ENCODE data around the gene MAST4. TPM values are rescaled to one million over a fixed set of nuclear protein-coding genes. Genes with fewer than 3 reads are reported as not detected.

The MAST4 gene
- total and polyA plus RNA-seq, 2 experiments from 2014 or later, result 4.2 to 6.0 TPM

GRCh38 chr5:67085616-67086015 is 489.4 kb downstream of the MAST4 start:
- Histone ChIP-seq H3K4me2 (ENCODE audit: unreplicated experiment) (no peak overlapping the region), H3K27me3 (replicated peaks; ENCODE audit: insufficient read depth) (no peaks in the 10 kb centered on the region), H3K36me3 (ENCODE audit: low read depth) (no peaks in the 10 kb centered on the region), H3K4me3 (no peak overlapping the region), H3K4me1 (ENCODE audit: insufficient read depth) (no peaks in the 10 kb centered on the region), H3K9ac (no peak overlapping the region), H3F3A (ENCODE audit: insufficient read depth) (no peaks in the 10 kb centered on the region), H2AFZ (no peak overlapping the region), H3K9me2 (ENCODE audit: insufficient read depth) (no peaks in the 10 kb centered on the region), H3K27ac (no peak overlapping the region), H3K79me2 (ENCODE audit: insufficient read depth) (no peaks in the 10 kb centered on the region), H3K9me3 (ENCODE audit: low read depth) (no peaks in the 10 kb centered on the region), H4K20me1 (ENCODE audit: insufficient read depth) (no peaks in the 10 kb centered on the region)
- in situ Hi-C loops (cut with MboI), result no loop called here
- no peak for DNase-seq
- 87 to 89% methylated on average over 4 of the region's 4 CpGs for WGBS, 2 experiments (ENCODE audit: low coverage in 1 of 2, low lambda C conversion rate in 2 of 2, missing lambda C conversion rate in 2 of 2)
- TF ChIP-seq EZH2 (IDR thresholded peaks at IDR 0.05; ENCODE audit: insufficient read depth, poor library complexity, severe bottlenecking), result no peak
- no peak for TF ChIP-seq EZH2phosphoT487 (IDR thresholded peaks at IDR 0.05; ENCODE audit: insufficient read depth, low read depth)

- H3K4me1 ChIP-seq (ENCODE audit: insufficient read depth), result peaks cover 8% of the 10 kb centered on the region
- DNase-seq, result peak; percentile 50
- no peaks in the 10 kb centered on the region for H3K36me3 ChIP-seq (ENCODE audit: low read depth)
- no peaks in the 10 kb centered on the region for H3K9me3 ChIP-seq (ENCODE audit: low read depth)
- no peaks in the 10 kb centered on the region for H3K79me2 ChIP-seq (ENCODE audit: insufficient read depth)
- H4K20me1 ChIP-seq (ENCODE audit: insufficient read depth), result no peaks in the 10 kb centered on the region
- H3K4me3 ChIP-seq, result no peak overlapping the region
- in situ Hi-C loops (cut with MboI), result no loop called here
- H2AFZ ChIP-seq, result 0 out of 2 replicates have a peak overlapping the region, but pooled peaks have one; percentile 11
- H3K27ac ChIP-seq, result 0 out of 2 replicates have a peak overlapping the region, but pooled peaks have one; percentile 17
- H3K4me2 ChIP-seq (ENCODE audit: unreplicated experiment), result no peak overlapping the region
- H3F3A ChIP-seq (ENCODE audit: insufficient read depth), result peaks cover 8% of the 10 kb centered on the region
- H3K9me2 ChIP-seq (ENCODE audit: insufficient read depth), result no peaks in the 10 kb centered on the region
- TF ChIP-seq EZH2 (IDR thresholded peaks at IDR 0.05; ENCODE audit: insufficient read depth, poor library complexity, severe bottlenecking) (no peak), EZH2phosphoT487 (IDR thresholded peaks at IDR 0.05; ENCODE audit: insufficient read depth, low read depth) (no peak)
- H3K27me3 ChIP-seq (replicated peaks; ENCODE audit: insufficient read depth), result no peaks in the 10 kb centered on the region
- no peak overlapping the region for H3K9ac ChIP-seq
- WGBS, 2 experiments (ENCODE audit: low coverage in 1 of 2, low lambda C conversion rate in 2 of 2, missing lambda C conversion rate in 2 of 2), result 66 to 67% methylated on average over 4 of the region's 4 CpGs
These were observed 493.1 kb downstream of the MAST4 start for GRCh38 chr5:67089200-67089725.

DNA sequence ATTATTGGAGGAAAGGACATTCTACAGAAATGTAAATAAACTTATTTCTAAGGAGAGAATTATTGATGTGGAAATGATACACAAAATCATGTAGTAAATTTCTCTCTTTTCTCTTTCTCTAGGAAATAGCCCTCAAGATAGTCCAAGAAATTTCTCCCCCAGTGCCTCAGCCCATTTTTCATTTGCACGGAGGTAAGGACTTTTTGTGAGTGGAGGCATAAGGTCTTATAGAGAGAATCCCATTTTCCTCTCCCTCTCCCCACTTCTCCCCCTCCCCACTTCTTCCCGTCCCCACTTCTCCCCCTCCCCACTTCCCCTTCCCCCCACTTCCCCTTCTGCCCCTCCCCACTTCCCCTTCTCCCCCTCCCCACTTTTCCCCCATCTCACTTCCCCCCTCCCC is 493.8 kb downstream of the MAST4 start:
- H3K4me2 ChIP-seq (ENCODE audit: unreplicated experiment), result no peak overlapping the region
- no peak overlapping the region for H3K27ac ChIP-seq
- H3K79me2 ChIP-seq (ENCODE audit: insufficient read depth), result no peaks in the 10 kb centered on the region
- no peak overlapping the region for H3K4me3 ChIP-seq
- H3F3A ChIP-seq (ENCODE audit: insufficient read depth), result peaks cover 15% of the 10 kb centered on the region
- H3K9me2 ChIP-seq (ENCODE audit: insufficient read depth), result no peaks in the 10 kb centered on the region
- TF ChIP-seq EZH2 (IDR thresholded peaks at IDR 0.05; ENCODE audit: insufficient read depth, poor library complexity, severe bottlenecking), result no peak
- no peak for TF ChIP-seq EZH2phosphoT487 (IDR thresholded peaks at IDR 0.05; ENCODE audit: insufficient read depth, low read depth)
- no peaks in the 10 kb centered on the region for H3K9me3 ChIP-seq (ENCODE audit: low read depth)
- no peak overlapping the region for H2AFZ ChIP-seq
- WGBS, 2 experiments (ENCODE audit: low coverage in 1 of 2, low lambda C conversion rate in 2 of 2, missing lambda C conversion rate in 2 of 2), result 57 to 96% methylated on average over 1 to 2 of the region's 2 CpGs
- in situ Hi-C loops (cut with MboI), result no loop called here
- DNase-seq, result no peak
- H3K36me3 ChIP-seq (ENCODE audit: low read depth), result no peaks in the 10 kb centered on the region
- peaks cover 15% of the 10 kb centered on the region for H3K4me1 ChIP-seq (ENCODE audit: insufficient read depth)
- H4K20me1 ChIP-seq (ENCODE audit: insufficient read depth), result no peaks in the 10 kb centered on the region
- H3K27me3 ChIP-seq (replicated peaks; ENCODE audit: insufficient read depth), result no peaks in the 10 kb centered on the region
- no peak overlapping the region for H3K9ac ChIP-seq

GRCh38 chr5:67090593-67090992 is 494.4 kb downstream of the MAST4 start:
- Histone ChIP-seq H3K4me3 (no peak overlapping the region), H3F3A (ENCODE audit: insufficient read depth) (peaks cover 21% of the 10 kb centered on the region), H3K4me1 (ENCODE audit: insufficient read depth) (peaks cover 21% of the 10 kb centered on the region), H3K9me3 (ENCODE audit: low read depth) (no peaks in the 10 kb centered on the region), H4K20me1 (ENCODE audit: insufficient read depth) (no peaks in the 10 kb centered on the region), H3K36me3 (ENCODE audit: low read depth) (no peaks in the 10 kb centered on the region), H3K9ac (no peak overlapping the region), H3K27ac (no peak overlapping the region), H3K9me2 (ENCODE audit: insufficient read depth) (no peaks in the 10 kb centered on the region), H3K4me2 (ENCODE audit: unreplicated experiment) (no peak overlapping the region), H3K79me2 (ENCODE audit: insufficient read depth) (no peaks in the 10 kb centered on the region), H3K27me3 (replicated peaks; ENCODE audit: insufficient read depth) (no peaks in the 10 kb centered on the region), H2AFZ (no peak overlapping the region)
- TF ChIP-seq EZH2 (IDR thresholded peaks at IDR 0.05; ENCODE audit: insufficient read depth, poor library complexity, severe bottlenecking) (no peak), EZH2phosphoT487 (IDR thresholded peaks at IDR 0.05; ENCODE audit: insufficient read depth, low read depth) (no peak)
- WGBS, 2 experiments (ENCODE audit: low coverage in 1 of 2, low lambda C conversion rate in 2 of 2, missing lambda C conversion rate in 2 of 2), result 95 to 98% methylated on average over 5 of the region's 5 CpGs
- in situ Hi-C loops (cut with MboI), result no loop called here
- no peak for DNase-seq
